ENCODE data around the gene PSMD1. TPM values are rescaled to one million over a fixed set of nuclear protein-coding genes. Genes with fewer than 3 reads are reported as not detected.
A peak's percentile ranks its signal among the peaks of the same experiment; 100 is the strongest.
"Not testable (repeated sequence)": the region's sequence is repeated elsewhere in the genome, so short reads cannot be mapped to it uniquely, and the experiment has no call there.

The PSMD1 gene
- total RNA-seq, 1 donor from 2014 or later: 87.3 TPM

DNA sequence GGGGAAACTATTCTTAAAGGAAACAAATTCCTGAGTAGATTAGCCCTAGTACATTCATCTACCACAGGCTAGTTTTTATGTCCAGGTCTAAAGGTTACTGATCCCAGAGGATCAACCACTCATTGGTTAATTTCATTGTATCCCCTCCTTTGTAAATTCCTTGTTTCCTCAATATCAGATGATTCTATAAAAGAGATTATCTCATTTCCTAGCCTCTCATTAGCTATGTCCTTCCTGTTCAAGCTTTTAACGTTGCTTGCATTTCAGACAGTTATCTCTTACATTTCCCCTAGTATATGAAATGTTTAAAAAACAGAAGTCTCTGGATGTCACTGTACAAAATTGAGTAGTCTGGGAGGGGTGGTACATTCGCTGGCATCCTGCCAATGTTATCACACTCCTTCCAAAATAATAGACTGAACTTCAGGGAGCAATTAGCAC, 117.6 kb downstream of the PSMD1 start:
- no peak for DNase-seq (ENCODE audit: low read depth)
- H3K4me3 ChIP-seq (ENCODE audit: low read depth, low read length): no peak overlapping the region
- TF ChIP-seq, protein P1, sequence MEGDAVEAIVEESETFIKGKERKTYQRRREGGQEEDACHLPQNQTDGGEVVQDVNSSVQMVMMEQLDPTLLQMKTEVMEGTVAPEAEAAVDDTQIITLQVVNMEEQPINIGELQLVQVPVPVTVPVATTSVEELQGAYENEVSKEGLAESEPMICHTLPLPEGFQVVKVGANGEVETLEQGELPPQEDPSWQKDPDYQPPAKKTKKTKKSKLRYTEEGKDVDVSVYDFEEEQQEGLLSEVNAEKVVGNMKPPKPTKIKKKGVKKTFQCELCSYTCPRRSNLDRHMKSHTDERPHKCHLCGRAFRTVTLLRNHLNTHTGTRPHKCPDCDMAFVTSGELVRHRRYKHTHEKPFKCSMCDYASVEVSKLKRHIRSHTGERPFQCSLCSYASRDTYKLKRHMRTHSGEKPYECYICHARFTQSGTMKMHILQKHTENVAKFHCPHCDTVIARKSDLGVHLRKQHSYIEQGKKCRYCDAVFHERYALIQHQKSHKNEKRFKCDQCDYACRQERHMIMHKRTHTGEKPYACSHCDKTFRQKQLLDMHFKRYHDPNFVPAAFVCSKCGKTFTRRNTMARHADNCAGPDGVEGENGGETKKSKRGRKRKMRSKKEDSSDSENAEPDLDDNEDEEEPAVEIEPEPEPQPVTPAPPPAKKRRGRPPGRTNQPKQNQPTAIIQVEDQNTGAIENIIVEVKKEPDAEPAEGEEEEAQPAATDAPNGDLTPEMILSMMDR (conservative IDR thresholded peaks at IDR 0.05; ENCODE audit: low read depth, low read length): no peak

DNA sequence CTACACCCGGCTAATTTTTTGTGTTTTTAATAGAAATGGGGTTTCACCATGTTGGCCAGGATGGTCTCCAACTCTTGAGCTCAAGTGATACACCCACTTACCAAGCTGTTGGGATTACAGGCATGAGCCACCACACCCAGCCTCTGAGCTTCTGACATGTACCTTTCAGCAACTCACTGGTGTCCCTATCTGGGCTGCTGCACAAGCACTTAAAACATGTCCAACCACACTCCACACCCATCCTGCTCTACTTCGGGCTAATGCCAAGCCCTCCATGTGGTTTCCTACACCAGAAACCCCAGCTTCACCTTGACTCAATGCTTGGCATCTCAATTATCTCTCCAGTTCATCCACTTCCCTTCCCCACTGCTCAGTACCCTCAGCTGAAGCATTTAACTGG, 119.4 kb downstream of the PSMD1 start:
- DNase-seq (ENCODE audit: low read depth): no peak
- no peak overlapping the region for H3K4me3 ChIP-seq (ENCODE audit: low read depth, low read length)
- TF ChIP-seq, protein P1 (conservative IDR thresholded peaks at IDR 0.05; ENCODE audit: low read depth, low read length): no peak

DNA sequence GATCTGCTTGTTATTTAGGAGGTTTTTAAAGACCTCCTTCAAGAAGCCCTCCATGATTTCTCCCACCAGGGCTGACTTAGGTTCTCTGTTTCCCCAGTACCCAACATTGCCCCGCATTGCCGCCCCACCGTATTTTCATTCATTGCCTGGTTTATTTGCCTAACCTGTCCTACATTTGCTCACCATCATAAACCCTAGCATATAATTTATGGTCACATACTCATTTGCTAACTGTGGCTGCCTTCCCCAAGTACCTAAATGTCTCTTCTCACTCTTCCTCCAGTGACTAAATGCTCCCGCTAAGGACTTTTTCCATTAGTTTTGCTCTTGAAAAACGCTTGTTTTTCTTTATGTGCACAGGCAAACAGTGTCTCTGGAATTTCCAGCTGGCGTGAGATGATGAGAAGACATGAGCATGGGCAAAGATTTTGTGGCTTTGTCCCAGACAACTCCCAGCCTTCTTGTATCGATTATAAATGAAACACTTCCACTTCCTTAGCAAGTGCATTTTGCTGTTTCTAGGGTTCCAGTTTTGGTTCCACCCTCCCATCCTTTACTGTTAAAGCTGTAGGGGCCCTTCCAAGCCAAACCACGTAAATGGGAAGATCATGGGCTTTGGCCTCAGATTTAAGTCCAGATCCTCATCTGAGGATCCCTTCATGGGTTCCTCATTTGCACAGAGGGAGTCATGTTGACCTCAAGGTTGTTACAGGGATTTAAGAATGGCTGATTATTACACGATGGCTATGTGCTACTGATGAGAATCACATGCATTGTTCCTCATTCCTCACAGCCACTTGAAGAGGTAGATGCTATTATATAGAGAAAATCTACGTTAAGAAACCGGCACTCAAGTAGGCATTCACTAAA, 120.7 kb downstream of the PSMD1 start:
- DNase-seq (ENCODE audit: low read depth): no peak
- no peak overlapping the region for H3K4me3 ChIP-seq (ENCODE audit: low read depth, low read length)
- TF ChIP-seq, protein P1 (conservative IDR thresholded peaks at IDR 0.05; ENCODE audit: low read depth, low read length): no peak

DNA sequence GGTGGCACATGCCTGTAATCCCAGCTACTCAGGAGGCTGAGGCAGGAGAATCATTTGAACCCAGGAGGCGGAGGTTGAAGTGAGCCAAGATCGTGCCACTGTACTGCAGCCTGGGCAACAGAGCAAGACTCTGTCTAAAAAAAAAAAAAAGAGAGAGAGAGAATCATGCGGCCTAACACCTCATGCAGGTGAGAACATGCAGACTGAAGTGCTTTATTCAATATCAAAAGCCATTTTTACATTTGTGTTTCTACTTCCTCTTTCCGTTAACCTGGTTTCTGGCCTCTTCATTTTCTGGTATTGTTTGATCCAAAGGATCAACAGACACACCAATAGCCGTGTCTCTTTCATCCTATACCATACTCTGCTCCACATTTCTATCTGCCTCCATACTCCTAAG, 122.1 kb downstream of the PSMD1 start:
- not testable (repeated sequence) for H3K4me3 ChIP-seq (ENCODE audit: low read depth, low read length); DNase-seq (ENCODE audit: low read depth)

DNA sequence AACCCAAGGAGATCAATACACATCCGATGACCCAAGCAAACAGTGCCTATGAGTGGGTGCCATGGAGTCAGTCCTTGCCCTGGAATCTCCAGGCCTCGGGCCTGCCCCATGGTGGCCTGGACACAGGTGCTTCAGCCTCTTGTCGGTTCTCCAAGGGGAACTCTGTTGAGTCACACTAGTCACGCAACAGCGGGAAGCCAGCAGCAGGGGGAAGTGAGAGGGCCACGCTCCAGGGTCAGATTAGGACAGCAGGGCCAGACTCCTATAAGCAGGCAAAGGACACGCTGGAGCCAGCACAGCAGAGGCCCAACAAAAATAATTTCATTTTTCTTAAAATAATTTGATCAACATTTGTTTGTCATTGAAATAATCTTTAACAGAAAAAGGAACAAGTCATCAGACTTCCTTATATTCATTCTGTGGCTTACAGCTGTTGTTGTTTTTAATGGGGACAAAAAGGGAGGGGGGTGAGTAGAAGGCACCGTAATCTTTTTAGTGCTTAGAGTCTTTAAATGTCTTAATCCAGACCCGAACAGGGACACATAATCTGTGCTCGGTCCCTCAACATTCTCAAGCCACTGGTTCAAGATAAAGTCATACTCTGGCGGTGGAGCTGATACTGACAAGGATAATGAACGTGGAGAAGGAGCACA, 125.3 kb downstream of the PSMD1 start:
- DNase-seq (ENCODE audit: low read depth): peak; percentile 27
- H3K4me3 ChIP-seq (ENCODE audit: low read depth, low read length): no peak overlapping the region
- TF ChIP-seq, protein P1 (conservative IDR thresholded peaks at IDR 0.05; ENCODE audit: low read depth, low read length): peak; percentile 14

DNA sequence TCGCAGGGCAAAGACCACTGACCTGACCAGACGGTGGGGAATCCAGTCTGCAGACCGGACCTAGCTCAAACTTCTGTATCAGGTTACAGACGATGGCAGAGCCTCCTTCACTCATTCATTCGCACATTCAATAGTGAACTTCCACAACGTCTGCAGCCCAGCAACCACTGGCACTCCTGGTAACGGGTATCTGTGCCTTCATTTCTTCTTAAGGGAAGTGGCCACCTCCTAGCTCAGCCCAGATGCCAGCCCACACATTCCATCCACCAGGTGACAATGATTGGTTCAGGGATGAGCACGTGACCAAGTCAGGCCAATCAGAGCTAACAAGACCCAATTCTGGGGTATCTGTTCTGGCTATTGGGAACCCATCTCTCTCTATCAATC, 125.8 kb downstream of the PSMD1 start:
- TF ChIP-seq, protein P1 (conservative IDR thresholded peaks at IDR 0.05; ENCODE audit: low read depth, low read length): peak; percentile 13
- no peak for DNase-seq (ENCODE audit: low read depth)

DNA sequence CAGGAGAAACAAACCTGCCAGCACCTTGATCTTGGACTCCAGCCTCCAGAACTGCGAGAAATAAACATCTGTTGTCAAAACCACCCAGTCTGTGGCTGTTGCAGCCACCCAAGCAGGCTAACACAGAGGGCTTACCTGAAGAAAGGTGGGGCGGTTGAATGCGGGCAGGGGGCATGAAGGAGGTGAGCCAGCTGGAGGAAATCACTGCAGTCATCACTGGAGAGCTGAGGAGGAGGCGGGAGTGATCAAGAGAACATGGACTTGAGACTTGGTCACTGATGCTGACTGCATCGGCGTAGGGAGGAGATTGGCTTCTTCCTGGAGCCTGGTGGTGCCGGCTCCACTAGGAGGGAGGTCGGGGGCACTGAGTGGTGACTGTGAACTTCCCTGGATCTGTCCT, 127.2 kb downstream of the PSMD1 start:
- DNase-seq (ENCODE audit: low read depth): no peak
- no peak overlapping the region for H3K4me3 ChIP-seq (ENCODE audit: low read depth, low read length)
- TF ChIP-seq, protein P1 (conservative IDR thresholded peaks at IDR 0.05; ENCODE audit: low read depth, low read length): no peak

More for the DNA sequence above, 125.8 kb downstream of the PSMD1 start:
- no peak overlapping the region for H3K4me3 ChIP-seq (ENCODE audit: low read depth, low read length)

Data from epithelial cell of proximal tubule (primary cell).